GM23338 (cell line): ENCODE data around the gene MAIP1. TPM values are rescaled to one million over a fixed set of nuclear protein-coding genes. Genes with fewer than 3 reads are reported as not detected.
A peak's percentile ranks its signal among the peaks of the same experiment; 100 is the strongest.

Experiments used
- ATAC-seq: fragments of 200-7000 bp; cut with Tn5 transposase; 3 replicates; pipeline ENCODE4 v1.9.1; 2020
- DNase-seq: peaks from one replicate; pipeline ENCODE4 v3.0.0-alpha.2; 2015; ENCODE audit warnings: low spot score
- H2AFZ ChIP-seq: fragments of 200-600 bp; sonication (generic); 2 replicates; pipeline ENCODE4 v1.8.0; 2016; ENCODE audit warnings: antibody characterized with exemption, mild to moderate bottlenecking, moderate library complexity
- H3F3A ChIP-seq: fragments of 200-600 bp; sonication (generic); replicated peaks from 2 replicates; pipeline ENCODE4 v1.8.0; 2017; ENCODE audit warnings: antibody characterized with exemption, mixed run types, low read depth
- H3K27ac ChIP-seq: fragments of 200-600 bp; sonication (generic); 2 replicates; pipeline ENCODE4 v1.6.1; 2016; ENCODE audit warnings: low read depth
- H3K27me3 ChIP-seq: fragments of 200-600 bp; sonication (generic); 2 replicates; pipeline ENCODE4 v1.8.0; 2016; ENCODE audit warnings: mild to moderate bottlenecking, mixed run types, moderate library complexity; ENCODE audit not compliant: insufficient read depth
- H3K36me3 ChIP-seq: fragments of 200-600 bp; sonication (generic); 2 replicates; pipeline ENCODE4 v1.8.0; 2016; ENCODE audit warnings: mild to moderate bottlenecking; ENCODE audit not compliant: insufficient read depth
- H3K4me1 ChIP-seq: fragments of 200-600 bp; sonication (generic); 2 replicates; pipeline ENCODE4 v1.8.0; 2016; ENCODE audit warnings: mild to moderate bottlenecking, moderate library complexity; ENCODE audit not compliant: insufficient read depth
- H3K4me2 ChIP-seq: fragments of 200-600 bp; sonication (generic); 2 replicates; pipeline ENCODE4 v1.7.1; 2017; ENCODE audit warnings: mixed run types
- H3K4me3 ChIP-seq: fragments of 200-600 bp; sonication (generic); 2 replicates; pipeline ENCODE4 v1.6.1; 2016; ENCODE audit warnings: mixed run types
- H3K79me2 ChIP-seq: fragments of 200-600 bp; sonication (generic); replicated peaks from 2 replicates; pipeline ENCODE4 v1.8.0; 2017; ENCODE audit warnings: mild to moderate bottlenecking; ENCODE audit not compliant: insufficient read depth
- H3K9me2 ChIP-seq: fragments of 200-600 bp; sonication (generic); 2 replicates; pipeline ENCODE4 v1.8.0; 2017; ENCODE audit not compliant: insufficient read depth
- H4K20me1 ChIP-seq: fragments of 200-600 bp; sonication (generic); replicated peaks from 2 replicates; pipeline ENCODE4 v1.8.0; 2017; ENCODE audit warnings: mild to moderate bottlenecking; ENCODE audit not compliant: insufficient read depth
- H3K27ac Mint-ChIP-seq: 2 replicates; pipeline ENCODE4 v1.8.0; 2020; ENCODE audit warnings: inconsistent platforms, mild to moderate bottlenecking, moderate library complexity, mixed read lengths
- H3K27me3 Mint-ChIP-seq: 3 replicates; pipeline ENCODE4 v1.8.0; 2022; ENCODE audit warnings: low read depth, mild to moderate bottlenecking, moderate library complexity, mixed read lengths, inconsistent platforms; ENCODE audit not compliant: insufficient read depth, poor library complexity
- H3K36me3 Mint-ChIP-seq: 3 replicates; pipeline ENCODE4 v1.8.0; 2021; ENCODE audit warnings: low read depth, mild to moderate bottlenecking, inconsistent platforms, moderate library complexity, mixed read lengths
- H3K4me1 Mint-ChIP-seq: 3 replicates; pipeline ENCODE4 v1.8.0; 2020; ENCODE audit warnings: mild to moderate bottlenecking, inconsistent platforms, mixed read lengths
- H3K4me3 Mint-ChIP-seq: 3 replicates; pipeline ENCODE4 v1.8.0; 2021; ENCODE audit warnings: moderate library complexity, mild to moderate bottlenecking, inconsistent platforms, mixed read lengths
- H3K9me3 Mint-ChIP-seq: 3 replicates; pipeline ENCODE4 v1.8.0; 2020; ENCODE audit warnings: moderate library complexity, mild to moderate bottlenecking, inconsistent platforms, mixed read lengths
- CREB1 ChIP-seq: fragments of 250-450 bp; sonication (Bioruptor Pico); IDR thresholded peaks from 2 replicates; pipeline ENCODE4 v1.5.0; 2020; ENCODE audit warnings: low read depth, mild to moderate bottlenecking, moderate library complexity
- CTCF ChIP-seq, 2 experiments: fragments of 200-600 bp in 1 of 2; sonication (generic) in 1 of 2; conservative IDR thresholded peaks; 2 replicates each; pipeline versions ENCODE4 v1.5.1 to v1.6.1; 2016 to 2017; ENCODE audit warnings: antibody characterized with exemption in 2 of 2, low read depth in 2 of 2, mild to moderate bottlenecking in 2 of 2, moderate library complexity in 1 of 2
- EZH2 ChIP-seq: fragments of 200-600 bp; sonication (generic); IDR thresholded peaks from one replicate; pipeline ENCODE4 v1.8.0; 2017; ENCODE audit warnings: antibody characterized with exemption, mild to moderate bottlenecking, low read depth; ENCODE audit not compliant: unreplicated experiment
- EZH2phosphoT487 ChIP-seq: fragments of 200-600 bp; sonication (generic); IDR thresholded peaks from one replicate; pipeline ENCODE4 v1.8.1; 2018; ENCODE audit warnings: antibody characterized with exemption; ENCODE audit not compliant: unreplicated experiment
- JUNB ChIP-seq: IDR thresholded peaks from one replicate; pipeline ENCODE4 v1.6.1; 2016; ENCODE audit warnings: antibody characterized with exemption; ENCODE audit not compliant: unreplicated experiment
- NANOG ChIP-seq: IDR thresholded peaks from 2 replicates; pipeline ENCODE4 v1.6.1; 2016; ENCODE audit warnings: antibody characterized with exemption, borderline replicate concordance
- POLR2AphosphoS5 ChIP-seq: IDR thresholded peaks from 2 replicates; pipeline ENCODE4 v1.6.1; 2016; ENCODE audit warnings: antibody characterized with exemption, low read depth
- ZNF114 ChIP-seq: fragments of 250-450 bp; sonication (Bioruptor Pico); IDR thresholded peaks from 2 replicates; pipeline ENCODE4 v1.5.0; 2020; ENCODE audit warnings: mild to moderate bottlenecking, moderate library complexity
- polyA plus RNA-seq: library from polyadenylated mRNA; unstranded; fragments of >200 nt; fragmentation: Nextera tagmentation; extraction: Ambion mirVana; gene quantifications from 2 replicates; pipeline ENCODE4 v1.2.1, GENCODE V29; 2016
- total RNA-seq: library from RNA; depleted of rRNA; stranded (reverse); fragments of >200 nt; shearing (Covaris generic); gene quantifications from 2 replicates; pipeline ENCODE4 v1.2.3, GENCODE V29; 2014
- TF ChIP-seq, protein P1 (sequence below): IDR thresholded peaks from one replicate; pipeline ENCODE4 v1.6.1; 2018; ENCODE audit warnings: antibody characterized with exemption; ENCODE audit not compliant: unreplicated experiment

Gene MAIP1
- total and polyA plus RNA-seq, 2 experiments from 2014 or later = 36.0 to 41.9 TPM

DNA sequence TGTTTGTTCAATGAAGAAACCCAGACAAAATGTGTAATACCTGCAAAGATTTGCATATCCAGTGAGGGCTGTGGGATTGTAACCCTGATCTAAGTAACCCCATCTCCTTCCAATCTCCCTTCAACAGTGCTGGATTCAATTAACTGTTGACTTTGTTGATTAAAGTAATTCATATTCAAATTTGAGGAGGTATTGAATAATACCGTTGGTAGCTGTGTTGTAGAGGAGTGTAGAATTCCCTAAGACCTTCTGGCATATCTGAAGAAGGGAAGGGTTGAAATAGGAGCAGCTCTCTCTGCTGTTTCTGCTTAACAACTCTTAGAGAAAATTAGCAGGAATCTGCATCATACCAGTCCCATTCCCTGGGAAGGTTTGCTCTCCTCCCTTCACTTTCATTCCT, 28.2 kb downstream of the MAIP1 start (continued):
- no peak for TF ChIP-seq EZH2
- no peak for TF ChIP-seq EZH2phosphoT487
- TF ChIP-seq NANOG = peak; percentile 87
- no peak for TF ChIP-seq CTCF (conservative IDR thresholded peaks at IDR 0.05; ENCODE audit: low read depth in 2 of 2)

- no peak overlapping the region; the same call in 1 of the 2 replicates for H3K27ac Mint-ChIP-seq
- H4K20me1 ChIP-seq = no peaks in the 10 kb centered on the region
These were observed 28.8 kb downstream of the MAIP1 start for GRCh38 chr2:199984159-199984558.

GRCh38 chr2:199984755-199985154, 29.4 kb downstream of the MAIP1 start:
- no peaks in the 10 kb centered on the region; the same call in 2 of the 3 replicates for H3K9me3 Mint-ChIP-seq
- H3K36me3 ChIP-seq = no peaks in the 10 kb centered on the region
- H3K79me2 ChIP-seq = no peaks in the 10 kb centered on the region
- DNase-seq = no peak
- peaks cover 4% of the 10 kb centered on the region; the same call in 1 of the 2 replicates for H3K9me2 ChIP-seq
- H4K20me1 ChIP-seq = no peaks in the 10 kb centered on the region
- no peaks in the 10 kb centered on the region for H3K27me3 ChIP-seq
- H3F3A ChIP-seq = peaks cover 8% of the 10 kb centered on the region; the same call in 1 of the 2 replicates
- H3K36me3 Mint-ChIP-seq = no peaks in the 10 kb centered on the region
- no peak for ATAC-seq
- peaks cover 2% of the 10 kb centered on the region for H3K27me3 Mint-ChIP-seq
- H3K27ac ChIP-seq = peak overlapping the region; percentile 76
- H3K4me1 Mint-ChIP-seq = peaks cover 31% of the 10 kb centered on the region
- no peak overlapping the region for H3K4me3 Mint-ChIP-seq
- H3K4me2 ChIP-seq = no peak overlapping the region
- no peak overlapping the region for H3K27ac Mint-ChIP-seq
- H3K4me1 ChIP-seq = peaks cover 36% of the 10 kb centered on the region
- H3K4me3 ChIP-seq = no peak overlapping the region
- H2AFZ ChIP-seq = no peak overlapping the region
- TF ChIP-seq, protein P1, sequence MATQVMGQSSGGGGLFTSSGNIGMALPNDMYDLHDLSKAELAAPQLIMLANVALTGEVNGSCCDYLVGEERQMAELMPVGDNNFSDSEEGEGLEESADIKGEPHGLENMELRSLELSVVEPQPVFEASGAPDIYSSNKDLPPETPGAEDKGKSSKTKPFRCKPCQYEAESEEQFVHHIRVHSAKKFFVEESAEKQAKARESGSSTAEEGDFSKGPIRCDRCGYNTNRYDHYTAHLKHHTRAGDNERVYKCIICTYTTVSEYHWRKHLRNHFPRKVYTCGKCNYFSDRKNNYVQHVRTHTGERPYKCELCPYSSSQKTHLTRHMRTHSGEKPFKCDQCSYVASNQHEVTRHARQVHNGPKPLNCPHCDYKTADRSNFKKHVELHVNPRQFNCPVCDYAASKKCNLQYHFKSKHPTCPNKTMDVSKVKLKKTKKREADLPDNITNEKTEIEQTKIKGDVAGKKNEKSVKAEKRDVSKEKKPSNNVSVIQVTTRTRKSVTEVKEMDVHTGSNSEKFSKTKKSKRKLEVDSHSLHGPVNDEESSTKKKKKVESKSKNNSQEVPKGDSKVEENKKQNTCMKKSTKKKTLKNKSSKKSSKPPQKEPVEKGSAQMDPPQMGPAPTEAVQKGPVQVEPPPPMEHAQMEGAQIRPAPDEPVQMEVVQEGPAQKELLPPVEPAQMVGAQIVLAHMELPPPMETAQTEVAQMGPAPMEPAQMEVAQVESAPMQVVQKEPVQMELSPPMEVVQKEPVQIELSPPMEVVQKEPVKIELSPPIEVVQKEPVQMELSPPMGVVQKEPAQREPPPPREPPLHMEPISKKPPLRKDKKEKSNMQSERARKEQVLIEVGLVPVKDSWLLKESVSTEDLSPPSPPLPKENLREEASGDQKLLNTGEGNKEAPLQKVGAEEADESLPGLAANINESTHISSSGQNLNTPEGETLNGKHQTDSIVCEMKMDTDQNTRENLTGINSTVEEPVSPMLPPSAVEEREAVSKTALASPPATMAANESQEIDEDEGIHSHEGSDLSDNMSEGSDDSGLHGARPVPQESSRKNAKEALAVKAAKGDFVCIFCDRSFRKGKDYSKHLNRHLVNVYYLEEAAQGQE = no peak
- TF ChIP-seq CTCF (conservative IDR thresholded peaks at IDR 0.05; ENCODE audit: low read depth in 2 of 2) (no peak), CREB1 (CRISPR knock-in tag) (no peak), JUNB (no peak), POLR2AphosphoS5 (no peak), NANOG (no peak), ZNF114 (no peak)

More at GRCh38 chr2:199984159-199984558, 28.8 kb downstream of the MAIP1 start:
- Histone ChIP-seq H3K27me3 (no peaks in the 10 kb centered on the region), H3K9me2 (peaks cover 4% of the 10 kb centered on the region; the same call in 1 of the 2 replicates), H3K36me3 (no peaks in the 10 kb centered on the region), H3K27ac (peak overlapping the region; percentile 76), H2AFZ (no peak overlapping the region), H3K79me2 (no peaks in the 10 kb centered on the region), H3K4me2 (peak overlapping the region; percentile 16; the same call in 1 of the 2 replicates), H3K4me3 (no peak overlapping the region), H3K4me1 (peaks cover 40% of the 10 kb centered on the region), H3F3A (peaks cover 8% of the 10 kb centered on the region; the same call in 1 of the 2 replicates)
- ATAC-seq = no peak
- Mint-ChIP-seq H3K36me3 (no peaks in the 10 kb centered on the region), H3K9me3 (no peaks in the 10 kb centered on the region; the same call in 2 of the 3 replicates), H3K27me3 (peaks cover 2% of the 10 kb centered on the region), H3K4me3 (no peak overlapping the region), H3K4me1 (peaks cover 34% of the 10 kb centered on the region)
- DNase-seq = no peak
- no peak for TF ChIP-seq CTCF (conservative IDR thresholded peaks at IDR 0.05; ENCODE audit: low read depth in 2 of 2)
- TF ChIP-seq NANOG = no peak
- TF ChIP-seq ZNF114 = no peak
